Pancreas (tissue), 10 donors: ENCODE results near the gene SLC22A4. TPM values are rescaled to one million over a fixed set of nuclear protein-coding genes. Genes with fewer than 3 reads are reported as not detected.
A peak's percentile ranks its signal among the peaks of the same experiment; 100 is the strongest.

Source experiments
- ATAC-seq, 4 donors: fragments of 200-7000 bp; cut with Tn5 transposase; one replicate each; pipeline versions ENCODE4 v1.8.0 to v1.9.1; 2020; ENCODE audit warnings: mild to moderate bottlenecking in 4 of 4, moderate library complexity in 4 of 4
- DNase-seq, 6 donors: peaks; one replicate each; pipeline ENCODE4 v3.0.0-alpha.2; 2020
- FAIRE-seq: peaks from 2 replicates; lab custom pipeline; 2012; peaks lifted over from hg19 to GRCh38; lab: Jason Lieb, UNC
- H3K27ac ChIP-seq, 4 donors: fragments of 200-600 bp; sonication (generic); 1 replicate in 3 of 4; 2 replicates in 1 of 4; pipeline versions ENCODE4 v1.5.0 to v1.8.0; 2020
- H3K27me3 ChIP-seq, 4 donors: fragments of 200-600 bp; one replicate each; pipeline ENCODE4 v1.8.0; 2021
- H3K36me3 ChIP-seq, 3 donors: fragments of 200-600 bp; sonication (generic) in 1 of 3; one replicate each; pipeline versions ENCODE4 v1.5.0 to v1.8.0; 2020 to 2021
- H3K4me1 ChIP-seq, 3 donors: fragments of 200-600 bp; one replicate each; pipeline ENCODE4 v1.8.0; 2021
- H3K4me3 ChIP-seq, 4 donors: fragments of 200-600 bp; sonication (generic) in 2 of 4; one replicate each; pipeline versions ENCODE4 v1.5.0 to v1.8.0; 2020 to 2021
- H3K9me3 ChIP-seq, 4 donors: fragments of 200-600 bp; one replicate each; pipeline ENCODE4 v1.8.0; 2021
- CTCF ChIP-seq, 4 donors: fragments of 200-600 bp; sonication (generic) in 3 of 4; IDR thresholded peaks; one replicate each; pipeline versions ENCODE4 v1.5.0 to v1.8.0; 2021; ENCODE audit warnings: antibody characterized with exemption in 4 of 4
- WGBS, 2 donors: extraction: QIAGEN DNeasy Blood & Tissue Kit; methylation state at CpG; one replicate each; pipeline ENCODE4 v1.1.7; 2013; 5-methylcytosine and 5-hydroxymethylcytosine counted together
- intact Hi-C, 3 donors: fragments of 100-400 bp; cut with DNase I; formaldehyde crosslinking; loops; one replicate each; pipeline versions ENCODE4 v1.11.1 to v1.14.2; 2022
- polyA plus RNA-seq, 2 donors: library from polyadenylated mRNA; stranded (reverse); fragments of 200-250 nt; gene quantifications; one replicate each; pipeline ENCODE4 v1.2.3, GENCODE V29; 2013
- total RNA-seq, 6 donors: library from RNA; stranded (reverse); fragmentation: NEBNext Ultra II Directional in 4 of 6; extraction: Animal tissue kit (Norgen Biotek cat#: 25700) in 4 of 6; gene quantifications; one replicate each; pipeline versions ENCODE4 v1.2.1 to v1.2.4, GENCODE V29; 2021 to 2023
- donor health status: healthy with polysubstance abuse.
- donor health status: DM: no; HTN: no; CAD: no; lungs with moderate emphysema.
- donor health status: DM: no; HTN: no; CAD: no.
- donor health status: control.
- donor health status: control.
- donor health status: Bipolar disorder and iron deficiency.
- donor health status: DM: yes; HTN: yes; CAD: no.
- donor health status: DM: no; HTN: no; CAD: no.
- donor health status: DM: no; HTN: no; CAD: no.
- donor health status: DM: yes; HTN: yes; CAD: no.

SLC22A4 gene
- total and polyA plus RNA-seq, 8 donors = 0.08 to 0.92 (median 0.33) TPM

- DNase-seq (no peak), FAIRE-seq (no peak), ATAC-seq (no peak)
- peaks cover 0 to 11% (median 0%) of the 10 kb centered on the region in 3 donors for H3K4me1 ChIP-seq
- H3K9me3 ChIP-seq = no peaks in the 10 kb centered on the region
- no peaks in the 10 kb centered on the region for H3K36me3 ChIP-seq
- no peak overlapping the region for H3K27ac ChIP-seq
- no peak for TF ChIP-seq CTCF (IDR thresholded peaks at IDR 0.05)
- no peaks in the 10 kb centered on the region for H3K27me3 ChIP-seq
- H3K4me3 ChIP-seq = no peak overlapping the region
- WGBS, 2 donors = 69 to 75% methylated on average over 6 of the region's 6 CpGs
- intact Hi-C loops = no loop called here
These were observed 71.0 kb downstream of the SLC22A4 start for GRCh38 chr5:132365213-132365612.

GRCh38 chr5:132368186-132368585 lies 74.0 kb downstream of the SLC22A4 start:
- H3K27ac ChIP-seq = peak overlapping the region in 1 of 4 donors; percentile 71
- no peaks in the 10 kb centered on the region for H3K27me3 ChIP-seq
- H3K9me3 ChIP-seq = no peaks in the 10 kb centered on the region
- ATAC-seq = no peak
- peaks cover 0 to 24% (median 0%) of the 10 kb centered on the region in 3 donors for H3K4me1 ChIP-seq
- intact Hi-C loops = no loop called here
- FAIRE-seq = no peak
- TF ChIP-seq CTCF (IDR thresholded peaks at IDR 0.05) = no peak
- no peak for DNase-seq
- no peaks in the 10 kb centered on the region for H3K36me3 ChIP-seq
- WGBS, 2 donors = 54 to 55% methylated on average over 4 of the region's 4 CpGs
- no peak overlapping the region for H3K4me3 ChIP-seq

GRCh38 chr5:132369007-132369473 lies 74.8 kb downstream of the SLC22A4 start:
- Histone ChIP-seq H3K27ac (peak overlapping the region; percentile 71 to 91 (median 84)), H3K36me3 (no peaks in the 10 kb centered on the region), H3K9me3 (no peaks in the 10 kb centered on the region), H3K27me3 (no peaks in the 10 kb centered on the region), H3K4me3 (peak overlapping the region; percentile 51 to 79 (median 72)), H3K4me1 (peaks cover 0 to 24% (median 0%) of the 10 kb centered on the region in 3 donors)
- DNase-seq (no peak), ATAC-seq (peak; percentile 1 to 15 (median 4)), FAIRE-seq (no peak)
- TF ChIP-seq CTCF (IDR thresholded peaks at IDR 0.05) = no peak
- intact Hi-C loops = no loop called here
- WGBS, 2 donors = 0 to 2% methylated on average over 9 of the region's 9 CpGs

GRCh38 chr5:132369474-132370180 lies 75.4 kb downstream of the SLC22A4 start, which contains the start of gene SLC22A5:
Gene SLC22A5 (plus strand): TSS chr5:132369710. CDS start chr5:132369973, 263 bp downstream.
- WGBS, 2 donors = 0% methylated on average over 64 to 83 of the region's 83 CpGs
- peak; percentile 91 to 95 (median 93) for ATAC-seq
- Histone ChIP-seq H3K9me3 (no peaks in the 10 kb centered on the region), H3K4me3 (peak within 1 kb of the TSS; percentile 51 to 79 (median 72)), H3K36me3 (no peaks in the 10 kb centered on the region), H3K4me1 (peaks cover 0 to 19% (median 0%) of the 10 kb centered on the region in 3 donors), H3K27me3 (no peaks in the 10 kb centered on the region), H3K27ac (peak within 1 kb of the TSS; percentile 71 to 91 (median 84))
- DNase-seq = peak; percentile 83 to 95 (median 86)
- no peak for TF ChIP-seq CTCF (IDR thresholded peaks at IDR 0.05)
- FAIRE-seq = no peak
- intact Hi-C loops = no loop called here
